DMS153 (cell line): ENCODE results near the gene DPY19L2.
"Not testable (repeated sequence)": the region's sequence is repeated elsewhere in the genome, so short reads cannot be mapped to it uniquely, and the experiment has no call there.

Experiments used
- DNase-seq: peaks from one replicate; lab custom pipeline; 2025; lab: John Stamatoyannopoulos, UW

Gene DPY19L2

DNA sequence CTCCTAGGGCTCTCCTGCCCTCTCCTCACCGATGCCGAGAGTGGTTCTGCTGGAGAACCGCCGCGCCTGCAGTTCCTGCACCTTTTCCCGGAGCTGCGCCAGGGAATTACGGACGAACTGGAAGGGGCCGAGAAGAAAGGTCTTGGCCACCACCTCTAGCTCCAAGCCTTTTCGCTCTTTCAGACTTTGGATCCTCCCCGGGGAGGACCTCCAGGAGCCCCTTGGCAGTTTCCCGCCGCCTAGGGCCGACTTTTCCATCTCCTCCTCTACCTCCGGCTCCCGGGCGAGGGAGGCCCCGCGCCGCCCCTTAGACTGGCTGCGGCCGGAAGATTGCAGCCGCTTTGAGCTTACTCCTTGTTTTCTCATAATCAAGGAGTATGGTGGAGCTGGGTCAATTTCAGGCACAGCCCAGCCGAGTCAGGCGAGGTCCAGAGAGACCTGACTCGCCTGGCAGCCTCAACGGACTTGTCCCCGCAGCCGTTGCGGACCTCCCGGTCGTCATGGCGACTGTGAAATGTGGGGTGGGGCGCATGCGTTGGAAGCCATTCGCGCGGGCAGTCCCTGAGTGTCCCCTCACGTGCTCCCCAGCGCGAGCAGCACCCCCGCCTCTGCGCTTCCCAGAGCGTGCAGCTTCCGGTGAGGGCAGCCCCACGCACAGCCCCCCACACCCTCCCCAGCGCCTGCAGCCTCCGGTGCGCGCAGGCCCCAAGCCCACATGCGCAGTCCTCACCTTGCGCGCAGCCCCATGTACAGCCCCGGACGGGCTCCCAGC, at the start of gene DPY19L2:
Gene DPY19L2, minus strand, starts transcription at position 466 of the 772 bp plus-strand sequence. Its CDS starts 100 bp downstream, at position 366.
- DNase-seq: peak; percentile 39

DNA sequence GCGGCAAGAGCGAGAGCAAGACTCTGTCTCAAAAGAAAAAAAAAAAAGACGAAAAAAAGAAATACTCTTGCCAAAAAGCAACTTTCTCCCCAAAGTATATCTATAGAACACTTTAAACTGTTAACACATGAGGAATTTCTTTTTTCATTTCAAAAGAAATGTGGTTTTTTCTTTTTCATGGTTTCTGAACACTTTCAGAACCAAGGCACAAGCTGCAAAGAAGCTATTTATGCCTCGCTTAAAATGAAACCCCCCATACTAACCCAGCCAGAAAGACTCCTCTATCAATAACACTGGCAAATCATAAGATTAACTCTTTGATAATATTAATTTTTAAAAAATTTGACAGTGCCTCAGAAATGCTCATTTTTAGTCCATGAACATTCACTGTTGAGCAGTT, 48.6 kb upstream of the DPY19L2 start:
- not testable (repeated sequence) for DNase-seq

- not testable (repeated sequence) for DNase-seq
These were observed 46.9 kb upstream of the DPY19L2 start for GRCh38 chr12:63715107-63715625.

GRCh38 chr12:63714409-63714808, 46.1 kb upstream of the DPY19L2 start:
- DNase-seq: not testable (repeated sequence)

DNA sequence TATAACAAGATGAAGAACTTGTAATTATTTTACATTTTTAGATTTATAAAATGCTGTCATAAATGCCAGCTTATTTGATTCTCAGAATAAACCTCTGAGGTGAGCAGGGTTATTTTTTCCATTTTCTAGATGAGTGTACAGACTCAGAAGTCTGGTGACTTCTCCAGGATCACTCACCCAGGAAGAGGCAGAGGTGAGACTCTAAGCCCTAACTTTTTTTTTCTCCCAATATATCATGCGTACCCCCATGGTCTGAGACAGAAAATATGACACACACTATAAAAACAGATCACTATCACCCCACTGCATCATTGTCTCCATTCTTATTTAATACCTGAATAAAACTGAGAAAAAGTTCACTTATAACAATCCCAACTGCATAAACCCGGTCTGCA, 45.4 kb upstream of the DPY19L2 start:
- DNase-seq: not testable (repeated sequence)

GRCh38 chr12:63712979-63713680, 44.8 kb upstream of the DPY19L2 start:
- DNase-seq: not testable (repeated sequence)

GRCh38 chr12:63712376-63712974, 44.2 kb upstream of the DPY19L2 start:
- DNase-seq: not testable (repeated sequence)

DNA sequence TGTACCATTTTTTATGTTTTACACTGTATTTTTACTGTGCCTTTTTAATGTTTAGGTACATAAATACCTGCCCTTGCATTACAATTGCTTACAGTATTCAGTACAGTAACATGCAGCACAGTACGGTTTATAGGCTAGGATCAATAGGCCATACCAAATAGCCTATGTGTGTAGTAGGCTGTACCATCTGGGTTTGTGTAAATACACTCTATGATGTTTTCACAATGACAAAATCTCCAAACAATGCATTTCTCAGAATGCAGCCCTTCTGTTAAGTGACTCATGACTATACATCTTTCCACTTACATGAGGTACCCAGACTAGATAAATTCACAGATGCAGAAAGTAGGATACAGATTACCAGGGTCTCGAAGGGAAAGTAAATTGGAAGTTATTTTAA, 43.0 kb upstream of the DPY19L2 start:
- DNase-seq: peak; percentile 12

DNA sequence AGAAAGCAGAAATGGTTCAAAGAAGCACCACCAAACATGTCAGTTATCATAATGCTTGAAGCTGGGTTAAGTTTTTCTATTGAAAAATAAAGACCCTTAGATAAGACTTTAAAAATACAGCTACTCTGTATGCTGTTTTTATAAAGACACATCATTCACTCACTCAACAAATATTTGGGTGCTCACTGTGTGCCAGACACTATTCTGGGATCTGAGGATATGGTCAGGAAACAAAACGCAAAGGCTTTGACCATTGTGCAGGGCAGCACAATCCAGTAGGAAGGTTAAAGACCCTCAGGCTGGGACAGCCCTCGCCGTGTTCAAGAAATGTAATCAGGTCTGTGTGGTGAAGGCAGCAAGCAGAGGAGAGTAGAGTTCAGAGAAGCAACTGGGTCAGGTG, 38.0 kb upstream of the DPY19L2 start:
- DNase-seq: no peak

GRCh38 chr12:63699678-63700382, 31.5 kb upstream of the DPY19L2 start:
- not testable (repeated sequence) for DNase-seq

DNA sequence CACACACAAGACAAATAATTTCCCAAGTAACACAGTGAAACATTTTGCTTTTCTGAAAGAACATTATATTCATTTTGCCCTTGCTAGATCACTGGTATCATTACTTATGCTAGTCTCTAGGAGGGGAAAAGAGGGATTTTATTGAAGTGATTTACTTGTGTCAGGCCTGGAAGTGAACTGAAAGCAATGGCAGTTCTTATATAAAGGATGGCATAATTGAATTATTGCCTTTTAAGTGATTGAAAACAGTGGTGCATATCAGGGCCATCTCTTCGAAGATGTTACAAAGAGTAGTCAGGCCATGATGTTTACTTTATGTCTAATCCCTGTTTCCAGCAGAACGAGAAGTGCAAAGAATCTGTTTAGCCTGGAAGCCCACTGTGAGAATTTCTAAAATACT, 30.7 kb upstream of the DPY19L2 start:
- DNase-seq: not testable (repeated sequence)

DNA sequence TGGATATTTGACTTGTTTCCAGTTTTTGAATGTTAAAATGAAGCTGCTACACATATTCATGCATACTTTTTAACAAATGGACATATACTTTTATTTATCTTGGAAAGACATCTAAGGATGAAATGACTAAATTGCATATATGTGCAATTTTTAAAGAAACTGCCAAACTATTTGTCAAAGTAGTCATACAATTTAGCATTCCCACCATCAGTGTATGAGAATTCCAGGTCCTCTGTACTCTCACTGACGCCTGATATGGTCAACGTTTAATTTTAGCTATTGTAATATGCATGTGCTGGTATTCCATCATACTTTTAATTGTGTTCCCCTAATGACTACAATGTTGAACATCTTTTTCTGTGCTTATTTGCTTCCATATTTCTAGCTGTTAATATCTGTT, 22.5 kb upstream of the DPY19L2 start:
- not testable (repeated sequence) for DNase-seq

- not testable (repeated sequence) for DNase-seq
These were observed 20.8 kb upstream of the DPY19L2 start for GRCh38 chr12:63689141-63689540.

GRCh38 chr12:63686623-63687022, 18.3 kb upstream of the DPY19L2 start:
- DNase-seq: not testable (repeated sequence)

DNA sequence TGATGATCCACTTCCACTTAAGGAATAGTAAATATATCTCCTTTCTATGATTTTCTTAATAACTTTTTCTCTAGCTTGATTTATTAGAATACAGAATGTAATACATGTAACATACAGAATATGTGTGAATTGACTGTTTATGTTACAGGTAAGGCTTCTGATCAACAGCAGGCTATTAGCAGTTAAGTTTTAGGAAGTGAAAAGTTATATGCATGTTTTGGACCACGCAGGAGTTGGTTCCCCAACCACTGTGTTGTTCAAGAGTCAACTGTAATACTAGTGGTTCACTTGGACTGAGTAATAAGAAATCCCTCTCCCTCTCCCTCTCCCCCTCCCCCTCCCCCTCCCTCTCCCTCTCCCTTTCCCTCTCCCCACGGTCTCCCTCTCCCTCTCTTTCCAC, 17.5 kb upstream of the DPY19L2 start:
- not testable (repeated sequence) for DNase-seq

DNA sequence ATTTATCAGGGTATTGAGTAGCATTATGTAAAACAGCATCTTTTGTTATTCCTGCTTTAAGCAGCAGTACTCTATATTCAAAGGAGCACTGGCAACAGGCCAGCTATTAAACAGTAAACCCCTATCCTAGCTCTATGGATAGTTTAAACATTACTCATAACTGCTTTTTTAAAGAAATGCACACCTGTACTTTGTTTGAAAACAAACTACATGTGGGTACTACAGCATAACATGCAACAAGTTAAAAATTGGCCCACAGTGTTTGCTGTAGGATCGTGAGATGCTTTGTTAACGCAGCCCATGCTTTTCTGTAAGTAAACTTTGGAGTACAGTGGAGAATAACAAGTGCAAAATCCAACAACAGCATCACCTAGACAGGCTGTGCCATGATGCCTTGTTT, 14.3 kb upstream of the DPY19L2 start:
- peak; percentile 41 for DNase-seq

- DNase-seq: not testable (repeated sequence)
These were observed 12.5 kb upstream of the DPY19L2 start for GRCh38 chr12:63680758-63681157.

DNA sequence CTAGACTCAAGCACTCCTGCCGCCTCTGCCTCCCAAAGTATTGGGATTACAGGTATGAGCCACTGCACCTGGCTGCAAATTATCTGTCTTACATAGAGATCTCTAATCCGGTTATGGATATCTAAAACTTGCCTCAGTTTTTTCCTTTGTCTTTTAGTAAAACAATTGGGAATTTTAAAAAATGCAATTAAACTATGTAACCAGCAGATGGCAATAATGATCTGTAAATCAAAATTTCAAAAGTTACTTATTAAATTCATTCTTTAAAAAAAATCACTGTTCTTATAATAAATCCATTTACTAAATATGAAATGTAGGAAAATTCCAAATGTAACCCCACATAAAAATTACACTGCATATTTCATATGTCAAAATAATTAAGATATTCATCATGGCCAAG, 4.3 kb upstream of the DPY19L2 start:
- DNase-seq: not testable (repeated sequence)

DNA sequence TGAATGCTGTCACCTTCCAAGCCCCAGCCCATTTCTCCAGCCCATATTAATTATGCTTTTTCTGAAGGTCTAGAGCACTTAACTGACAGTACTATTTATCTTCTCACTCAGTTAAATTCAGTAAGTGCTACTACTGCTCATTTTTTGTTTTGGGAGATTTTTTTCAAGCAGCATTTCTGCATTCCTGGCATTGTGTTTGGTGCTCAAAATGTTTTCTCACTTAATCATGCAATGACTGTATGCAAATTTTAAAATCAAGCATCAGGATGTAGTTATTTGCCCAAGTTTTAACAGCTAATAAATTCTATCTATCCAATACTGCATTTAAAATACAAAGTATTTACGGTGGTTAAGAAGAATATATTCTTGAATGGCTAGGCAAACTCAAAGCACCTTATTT, 1.6 kb upstream of the DPY19L2 start:
- DNase-seq: not testable (repeated sequence)

GRCh38 chr12:63669427-63669826, 1.1 kb upstream of the DPY19L2 start:
- DNase-seq: not testable (repeated sequence)

DNA sequence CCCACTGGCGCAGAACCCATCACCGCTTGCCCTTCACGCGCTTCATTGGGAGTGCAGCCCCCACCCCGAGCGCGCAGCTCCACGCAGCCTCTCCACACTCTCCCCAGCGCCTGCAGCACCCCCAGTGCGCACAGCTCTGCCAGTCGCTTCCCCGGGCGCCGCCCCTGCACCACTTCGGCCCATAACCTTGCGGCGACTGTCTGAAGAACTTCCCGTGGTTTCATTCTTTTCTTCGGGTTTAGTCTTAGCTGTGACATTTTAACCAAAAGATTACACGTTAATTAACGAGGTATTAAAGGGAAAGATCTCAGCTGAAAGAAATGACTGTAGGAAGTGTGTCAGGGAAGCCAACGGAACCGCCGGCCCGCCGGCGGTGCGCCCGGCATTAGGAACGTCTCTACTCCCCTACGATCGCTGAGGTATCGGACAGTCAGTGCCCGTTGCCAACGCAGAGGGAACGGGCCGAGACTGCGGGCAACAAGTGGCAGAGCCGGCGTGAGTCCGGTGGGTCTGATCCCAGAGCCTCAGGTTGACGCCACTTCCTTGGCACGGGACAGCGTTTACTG, 590 bp upstream of the DPY19L2 start:
- DNase-seq: not testable (repeated sequence)

DNA sequence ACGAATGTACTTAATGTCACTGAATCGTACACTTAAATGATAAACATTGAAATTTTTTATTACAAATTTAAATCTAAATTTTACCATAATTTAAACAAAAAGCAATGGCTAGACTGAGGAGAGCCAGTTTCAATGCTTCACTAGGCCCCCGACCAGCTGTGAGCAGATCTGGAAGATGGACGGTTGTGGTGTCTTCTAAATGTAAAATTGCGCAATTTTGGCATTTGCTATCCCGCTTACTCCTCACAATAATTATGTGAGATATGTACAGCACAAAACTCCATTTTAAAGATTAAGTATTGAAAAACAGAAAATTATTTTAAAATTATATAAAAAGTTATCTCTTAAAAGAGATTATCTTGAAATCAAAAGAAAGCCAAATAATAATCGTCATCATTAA, 5.3 kb downstream of the DPY19L2 start:
- not testable (repeated sequence) for DNase-seq
